Measurements from ENCODE around the gene SAPCD2.

SAPCD2 gene

GRCh38 chr9:137014166-137014565 lies 56.2 kb downstream of the SAPCD2 start:
- DNase-seq: no peak

GRCh38 chr9:137013571-137013940 lies 56.8 kb downstream of the SAPCD2 start:
- no peak for DNase-seq

- DNase-seq: no peak
Observed at GRCh38 chr9:137012694-137013570, 57.4 kb downstream of the SAPCD2 start.
